Ascending aorta (tissue), 2 donors: ENCODE measurements around the gene SSBP2. TPM values are rescaled to one million over a fixed set of nuclear protein-coding genes. Genes with fewer than 3 reads are reported as not detected.

ENCODE experiments used
- DNase-seq, 2 donors: peaks; one replicate each; pipeline ENCODE4 v3.0.0-alpha.2; 2019; ENCODE audit warnings: low spot score in 2 of 2
- H3K27ac ChIP-seq, 2 donors: fragments of 200-600 bp; sonication (generic); one replicate each; pipeline ENCODE4 v1.5.1; 2016 to 2017; ENCODE audit warnings: mild to moderate bottlenecking in 1 of 2
- H3K27me3 ChIP-seq: fragments of 200-600 bp; sonication (generic); one replicate; pipeline ENCODE4 v1.5.1; 2017
- H3K36me3 ChIP-seq, 2 donors: fragments of 200-600 bp; sonication (generic); one replicate each; pipeline ENCODE4 v1.5.1; 2016
- H3K4me1 ChIP-seq, 2 donors: fragments of 200-600 bp; sonication (generic); one replicate each; pipeline ENCODE4 v1.5.1; 2016 to 2017; ENCODE audit warnings: mild to moderate bottlenecking in 1 of 2
- H3K4me3 ChIP-seq, 2 donors: fragments of 200-600 bp; sonication (generic); one replicate each; pipeline ENCODE4 v1.5.1; 2016 to 2017; ENCODE audit warnings: mild to moderate bottlenecking in 1 of 2
- H3K9me3 ChIP-seq, 2 donors: fragments of 200-600 bp; sonication (generic); one replicate each; pipeline ENCODE4 v1.5.1; 2016
- intact Hi-C: fragments of 100-400 bp; cut with DNase I; formaldehyde crosslinking; loops from one replicate; pipeline ENCODE4 v1.15.1; 2023
- total RNA-seq: library from RNA; depleted of rRNA; stranded (reverse); fragments of >200 nt; gene quantifications from one replicate; pipeline ENCODE4 v1.1.0, GENCODE V29; 2016
- TF ChIP-seq, protein P1 (sequence below), 3 experiments: fragments of 200-600 bp in 2 of 3; fragments of 450-650 bp in 1 of 3; sonication (generic) in 2 of 3; IDR thresholded peaks; one replicate each; pipeline ENCODE4 v1.5.1; 2016 to 2019; ENCODE audit warnings: antibody characterized with exemption in 3 of 3, mild to moderate bottlenecking in 1 of 3, moderate library complexity in 1 of 3

Gene SSBP2
- total RNA-seq, 1 donor from 2014 or later, result 22.4 TPM

DNA sequence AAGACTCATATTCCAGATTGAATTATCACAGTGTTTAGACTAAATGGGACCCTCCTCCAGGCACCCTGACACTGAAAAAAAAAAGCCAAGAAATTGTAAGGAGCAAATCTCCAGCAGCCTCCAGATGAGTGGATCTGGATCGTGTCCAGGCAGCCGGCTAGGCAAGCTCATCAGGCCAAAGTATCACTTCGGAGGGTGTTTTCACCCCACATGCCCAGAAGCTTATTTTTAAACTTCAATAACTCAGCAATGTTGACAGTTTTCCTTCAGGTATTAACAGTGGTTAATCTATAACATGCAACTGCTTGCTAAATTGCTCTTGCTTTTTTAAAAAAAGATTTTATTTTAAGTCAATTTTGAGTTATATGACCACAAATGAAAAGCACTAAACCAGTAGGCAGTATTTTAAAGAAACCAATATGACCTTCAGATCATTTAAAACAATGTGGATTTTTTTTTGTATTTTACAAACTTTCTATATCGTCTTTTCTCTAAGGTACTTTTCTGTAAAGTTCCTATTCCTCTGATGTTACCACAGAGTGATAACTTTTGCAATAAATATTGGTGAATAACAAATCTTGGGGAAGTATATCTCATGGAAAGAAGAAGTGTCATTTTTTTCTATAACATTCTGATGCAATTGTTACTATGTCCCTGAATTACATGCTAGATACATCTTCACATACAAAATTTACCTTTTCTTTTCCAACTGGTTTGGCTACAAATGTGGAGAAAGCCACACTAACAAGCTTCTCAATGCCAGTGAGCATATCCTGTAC lies 387.6 kb downstream of the SSBP2 start:
- no peak for DNase-seq
- no peaks in the 10 kb centered on the region for H3K9me3 ChIP-seq
- TF ChIP-seq, protein P1, sequence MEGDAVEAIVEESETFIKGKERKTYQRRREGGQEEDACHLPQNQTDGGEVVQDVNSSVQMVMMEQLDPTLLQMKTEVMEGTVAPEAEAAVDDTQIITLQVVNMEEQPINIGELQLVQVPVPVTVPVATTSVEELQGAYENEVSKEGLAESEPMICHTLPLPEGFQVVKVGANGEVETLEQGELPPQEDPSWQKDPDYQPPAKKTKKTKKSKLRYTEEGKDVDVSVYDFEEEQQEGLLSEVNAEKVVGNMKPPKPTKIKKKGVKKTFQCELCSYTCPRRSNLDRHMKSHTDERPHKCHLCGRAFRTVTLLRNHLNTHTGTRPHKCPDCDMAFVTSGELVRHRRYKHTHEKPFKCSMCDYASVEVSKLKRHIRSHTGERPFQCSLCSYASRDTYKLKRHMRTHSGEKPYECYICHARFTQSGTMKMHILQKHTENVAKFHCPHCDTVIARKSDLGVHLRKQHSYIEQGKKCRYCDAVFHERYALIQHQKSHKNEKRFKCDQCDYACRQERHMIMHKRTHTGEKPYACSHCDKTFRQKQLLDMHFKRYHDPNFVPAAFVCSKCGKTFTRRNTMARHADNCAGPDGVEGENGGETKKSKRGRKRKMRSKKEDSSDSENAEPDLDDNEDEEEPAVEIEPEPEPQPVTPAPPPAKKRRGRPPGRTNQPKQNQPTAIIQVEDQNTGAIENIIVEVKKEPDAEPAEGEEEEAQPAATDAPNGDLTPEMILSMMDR (IDR thresholded peaks at IDR 0.05), result no peak
- H3K36me3 ChIP-seq, result no peaks in the 10 kb centered on the region
- intact Hi-C loops, result no loop called here
- no peaks in the 10 kb centered on the region for H3K27me3 ChIP-seq
- H3K4me1 ChIP-seq, result no peaks in the 10 kb centered on the region
- H3K4me3 ChIP-seq, result no peak overlapping the region
- H3K27ac ChIP-seq, result no peak overlapping the region

Other genes with a start within 250 kb of the SSBP2 start
- gene ATG10, start 220.9 kb upstream of the SSBP2 start, total RNA-seq, result 8.4 TPM